GM21447 (cell line): ENCODE data around the gene CABP4.

Experiments
- ATAC-seq: cut with Tn5 transposase; IDR thresholded peaks from one replicate; pipeline ENCODE4 v1.9.1; 2021; ENCODE audit not compliant: unreplicated experiment

CABP4 gene

GRCh38 chr11:67494371-67495233 lies 39.4 kb downstream of the CABP4 start:
- no peak for ATAC-seq

GRCh38 chr11:67495234-67496005 lies 40.3 kb downstream of the CABP4 start:
- no peak for ATAC-seq

- ATAC-seq: no peak
These were observed 41.0 kb downstream of the CABP4 start for GRCh38 chr11:67496113-67496512.

- no peak for ATAC-seq
These were observed 42.6 kb downstream of the CABP4 start for GRCh38 chr11:67497656-67498291.

GRCh38 chr11:67498544-67498972 lies 43.4 kb downstream of the CABP4 start:
- ATAC-seq: no peak

DNA sequence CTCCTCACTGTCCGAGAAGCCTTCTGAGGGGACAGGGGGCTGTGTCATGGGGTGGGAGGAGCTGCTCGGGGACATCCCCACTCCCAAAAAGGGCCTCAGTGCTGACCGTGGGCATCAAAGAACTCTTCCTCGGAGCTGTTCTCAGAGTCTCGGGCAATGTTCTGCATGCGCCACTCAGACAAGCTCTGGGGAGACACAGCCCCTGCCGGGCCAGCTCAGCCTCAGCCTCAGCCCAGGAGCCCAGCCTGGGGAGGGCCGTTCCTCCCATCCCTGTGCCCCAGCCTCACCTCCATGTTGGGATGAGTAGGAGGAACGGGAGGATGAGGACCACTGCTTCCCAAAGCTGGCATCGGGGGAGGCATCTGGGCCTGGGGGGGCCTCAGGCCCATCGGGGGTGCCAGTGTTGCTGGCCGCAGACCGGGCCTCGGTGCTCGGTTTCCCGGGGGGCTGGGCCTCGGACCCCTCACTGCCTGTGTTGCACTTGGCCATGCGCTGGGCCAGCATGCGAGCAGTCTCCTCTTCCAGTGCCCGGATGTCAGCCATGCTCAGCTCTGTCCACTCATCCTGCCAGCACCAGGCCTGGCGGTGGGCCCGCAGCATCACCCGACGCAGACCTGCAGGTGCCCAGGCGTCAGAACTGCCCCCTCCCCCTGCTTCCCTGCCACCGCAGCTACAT lies 44.8 kb downstream of the CABP4 start:
- no peak for ATAC-seq

GRCh38 chr11:67500484-67500821 lies 45.3 kb downstream of the CABP4 start:
- no peak for ATAC-seq

DNA sequence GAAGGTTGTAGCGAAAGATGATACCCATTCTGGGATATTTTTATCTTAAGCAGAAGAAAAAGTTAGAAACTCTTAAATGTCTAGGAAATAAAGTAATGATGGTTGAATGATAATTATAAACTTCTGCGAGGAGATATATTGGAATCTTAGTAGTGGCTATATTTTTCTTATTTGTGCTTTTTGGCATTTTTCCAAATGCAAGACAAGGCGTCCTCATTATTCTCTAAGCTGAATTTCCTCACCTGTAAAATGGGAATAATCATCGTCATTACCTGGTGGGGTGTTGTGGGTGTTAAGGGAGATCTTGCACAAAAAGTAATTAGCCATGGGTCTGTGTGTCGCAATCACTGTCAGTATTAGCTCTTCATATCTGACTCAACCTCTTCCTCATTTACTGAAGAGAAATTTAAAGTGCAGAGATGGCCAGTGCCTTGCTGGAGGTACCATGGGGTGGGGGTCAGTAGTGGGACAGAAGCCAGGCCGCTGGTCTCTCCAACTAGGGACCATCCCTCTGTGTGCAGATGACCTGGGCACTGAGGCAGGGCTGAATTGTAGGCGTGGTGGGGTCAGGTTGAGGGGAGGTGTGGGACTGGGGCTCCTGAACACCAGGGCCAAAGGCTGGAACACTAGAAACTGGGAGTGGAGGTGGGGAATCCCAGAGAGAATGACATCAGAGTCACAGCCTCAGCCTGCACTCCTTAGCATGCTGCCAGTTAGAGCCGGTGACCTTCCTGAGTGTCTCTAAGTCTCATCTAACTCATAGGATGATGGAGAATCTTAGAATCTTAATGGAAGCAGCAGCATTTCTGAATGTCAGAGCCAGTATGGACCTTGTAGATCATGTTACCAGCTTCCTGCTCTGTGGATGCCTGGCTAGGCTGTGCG lies 45.9 kb downstream of the CABP4 start:
- ATAC-seq: no peak

- no peak for ATAC-seq
These were observed 46.7 kb downstream of the CABP4 start for GRCh38 chr11:67501854-67502253.

- no peak for ATAC-seq
These were observed 47.3 kb downstream of the CABP4 start for GRCh38 chr11:67502328-67502979.

GRCh38 chr11:67503119-67504004 lies 48.2 kb downstream of the CABP4 start:
- ATAC-seq: no peak

- no peak for ATAC-seq
These were observed 49.1 kb downstream of the CABP4 start for GRCh38 chr11:67504005-67504949.

DNA sequence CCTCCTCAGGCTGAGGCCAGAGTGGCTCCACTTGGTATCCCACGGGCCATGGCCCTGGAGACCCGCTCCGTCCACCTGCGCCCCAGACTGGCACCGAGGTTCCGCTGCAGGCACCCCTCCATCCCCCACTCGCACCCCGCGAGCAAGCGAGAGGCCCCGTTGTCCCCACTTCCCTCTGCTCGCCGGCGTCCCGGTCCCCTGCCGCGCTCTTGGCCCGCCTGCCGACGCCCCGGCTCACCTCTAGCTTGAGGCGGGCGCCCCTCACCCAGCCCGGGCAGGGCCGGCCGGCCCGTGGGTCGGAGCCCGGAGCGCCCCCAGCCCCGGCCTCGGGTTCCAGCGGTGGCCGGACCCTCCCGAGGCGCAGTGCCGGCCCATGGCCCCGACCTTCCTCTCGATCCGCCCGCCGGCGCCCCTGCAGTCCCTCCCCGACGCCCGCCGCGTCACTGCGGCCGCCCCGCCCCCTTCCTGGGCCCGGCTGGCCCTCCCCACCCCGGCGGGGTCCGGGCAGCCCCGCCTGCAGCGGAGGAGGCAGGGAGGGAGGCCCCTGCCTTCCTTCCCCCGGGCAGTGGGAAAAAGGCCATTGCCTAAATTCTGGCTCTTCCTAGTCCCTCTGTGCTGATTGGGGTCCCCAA lies 49.9 kb downstream of the CABP4 start, which contains the start of gene PITPNM1:
PITPNM1 (minus strand) TSS at position 414 of the 632 bp plus-strand sequence. CDS start 1,183 bp downstream, outside the sequence.
- ATAC-seq: no peak

GRCh38 chr11:67505605-67506396 lies 50.6 kb downstream of the CABP4 start:
- peak; percentile 25 for ATAC-seq

DNA sequence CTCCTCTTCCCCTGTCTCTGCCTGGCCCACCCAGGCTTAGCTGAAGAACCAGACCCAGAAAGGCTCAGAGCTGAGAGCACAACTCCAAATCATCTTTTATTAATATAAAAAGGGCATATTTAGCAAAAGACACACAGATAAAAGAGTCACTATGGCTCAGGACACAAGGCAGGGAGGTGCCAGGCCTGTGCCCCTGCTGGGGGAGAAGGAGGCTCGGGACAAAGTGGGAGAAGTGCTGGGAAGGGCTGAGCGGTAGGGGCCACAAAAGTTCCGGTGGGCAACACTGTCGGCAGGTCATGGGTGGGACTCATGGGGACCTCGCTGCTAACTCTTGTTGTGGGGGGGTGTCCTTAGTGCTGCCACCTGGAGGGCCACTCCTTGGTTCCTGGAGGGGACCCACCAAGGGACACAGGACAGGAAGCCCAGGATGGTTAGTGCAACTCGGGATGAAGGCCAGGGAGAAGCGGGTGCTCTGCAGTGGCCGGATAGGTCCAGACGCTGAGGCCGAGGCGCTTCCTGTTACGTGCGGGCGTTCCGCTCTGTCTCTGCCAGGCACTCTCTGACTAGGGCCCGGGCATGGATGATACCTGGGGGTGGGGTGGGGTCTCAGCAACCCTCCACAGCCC lies 51.4 kb downstream of the CABP4 start:
- ATAC-seq: no peak
